ENCODE results near the gene PML.

Gene PML

DNA sequence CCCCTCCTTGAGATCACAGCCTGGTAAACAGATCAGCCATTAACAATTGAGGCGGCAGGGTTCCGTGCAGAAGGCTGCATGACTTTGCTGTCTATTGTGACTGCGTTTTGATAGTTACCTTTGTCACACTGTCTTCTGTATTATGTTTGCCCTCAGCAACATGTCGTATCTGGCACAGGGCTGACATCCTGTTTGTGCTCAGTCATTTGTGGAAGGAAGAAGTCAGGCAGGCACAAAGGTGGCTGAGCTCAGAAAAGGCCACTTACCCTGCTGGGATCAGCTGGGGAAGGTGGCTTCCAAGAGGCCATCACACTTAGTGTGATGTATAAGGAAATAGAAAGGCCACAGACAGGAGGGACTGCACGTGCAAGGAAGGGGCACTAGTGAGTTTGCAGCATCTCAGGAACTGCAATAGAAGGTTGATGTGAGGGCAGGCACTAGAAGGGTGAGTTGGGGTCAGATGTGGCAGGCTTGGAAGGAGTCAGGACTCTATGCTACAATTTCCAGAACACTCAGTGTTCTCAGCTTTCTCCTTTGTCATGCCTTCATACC is 13.4 kb downstream of the PML start:
- Histone ChIP-seq H3K36me3 (ENCODE audit: insufficient read depth) (no peaks in the 10 kb centered on the region), H2AFZ (ENCODE audit: low read depth) (no peak overlapping the region), H3K4me1 (ENCODE audit: low read depth, poor library complexity, severe bottlenecking) (no peaks in the 10 kb centered on the region), H3K79me2 (ENCODE audit: insufficient read depth, low read depth) (peaks cover 5% of the 10 kb centered on the region; the same call in 1 of the 2 replicates), H3K9ac (no peak overlapping the region), H4K20me1 (ENCODE audit: insufficient read depth) (no peaks in the 10 kb centered on the region), H3K4me2 (no peak overlapping the region), H3K4me3 (IDR thresholded peaks at IDR 0.05; ENCODE audit: insufficient read depth, low read depth, low read length) (no peak overlapping the region), H3K27ac (no peak overlapping the region), H3K27me3 (ENCODE audit: insufficient read depth, low read depth) (no peaks in the 10 kb centered on the region)
- TF ChIP-seq, protein P1, sequence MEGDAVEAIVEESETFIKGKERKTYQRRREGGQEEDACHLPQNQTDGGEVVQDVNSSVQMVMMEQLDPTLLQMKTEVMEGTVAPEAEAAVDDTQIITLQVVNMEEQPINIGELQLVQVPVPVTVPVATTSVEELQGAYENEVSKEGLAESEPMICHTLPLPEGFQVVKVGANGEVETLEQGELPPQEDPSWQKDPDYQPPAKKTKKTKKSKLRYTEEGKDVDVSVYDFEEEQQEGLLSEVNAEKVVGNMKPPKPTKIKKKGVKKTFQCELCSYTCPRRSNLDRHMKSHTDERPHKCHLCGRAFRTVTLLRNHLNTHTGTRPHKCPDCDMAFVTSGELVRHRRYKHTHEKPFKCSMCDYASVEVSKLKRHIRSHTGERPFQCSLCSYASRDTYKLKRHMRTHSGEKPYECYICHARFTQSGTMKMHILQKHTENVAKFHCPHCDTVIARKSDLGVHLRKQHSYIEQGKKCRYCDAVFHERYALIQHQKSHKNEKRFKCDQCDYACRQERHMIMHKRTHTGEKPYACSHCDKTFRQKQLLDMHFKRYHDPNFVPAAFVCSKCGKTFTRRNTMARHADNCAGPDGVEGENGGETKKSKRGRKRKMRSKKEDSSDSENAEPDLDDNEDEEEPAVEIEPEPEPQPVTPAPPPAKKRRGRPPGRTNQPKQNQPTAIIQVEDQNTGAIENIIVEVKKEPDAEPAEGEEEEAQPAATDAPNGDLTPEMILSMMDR (conservative IDR thresholded peaks at IDR 0.05; ENCODE audit: low read depth, low read length), result no peak

DNA sequence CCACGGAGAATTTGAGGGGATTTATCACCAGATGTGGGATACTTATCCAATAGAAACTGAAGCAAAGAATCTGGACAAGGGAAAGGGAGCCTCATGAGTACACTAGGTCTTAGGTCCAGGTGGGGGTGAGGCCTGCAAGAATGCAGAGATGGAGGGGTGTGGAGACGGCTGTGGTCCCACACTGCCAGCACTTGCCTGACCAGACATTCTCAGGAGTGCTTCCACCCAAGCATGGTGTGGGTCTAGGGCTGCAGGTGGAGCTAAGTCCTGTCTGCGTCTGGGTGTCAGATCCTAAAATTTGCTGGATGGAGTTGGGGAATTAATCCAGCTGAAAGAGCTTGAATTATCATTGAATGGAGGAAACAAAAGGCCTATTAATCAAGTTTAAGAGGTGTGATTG is 14.4 kb downstream of the PML start:
- H3K4me2 ChIP-seq, result no peak overlapping the region
- no peaks in the 10 kb centered on the region for H3K36me3 ChIP-seq (ENCODE audit: insufficient read depth)
- no peak overlapping the region for H3K27ac ChIP-seq
- no peaks in the 10 kb centered on the region for H3K27me3 ChIP-seq (ENCODE audit: insufficient read depth, low read depth)
- no peaks in the 10 kb centered on the region for H4K20me1 ChIP-seq (ENCODE audit: insufficient read depth)
- no peaks in the 10 kb centered on the region; the same call in 1 of the 2 replicates for H3K79me2 ChIP-seq (ENCODE audit: insufficient read depth, low read depth)
- TF ChIP-seq, protein P1 (conservative IDR thresholded peaks at IDR 0.05; ENCODE audit: low read depth, low read length), result no peak
- H2AFZ ChIP-seq (ENCODE audit: low read depth), result no peak overlapping the region
- H3K4me3 ChIP-seq (IDR thresholded peaks at IDR 0.05; ENCODE audit: insufficient read depth, low read depth, low read length), result no peak overlapping the region
- no peak overlapping the region for H3K9ac ChIP-seq
- H3K4me1 ChIP-seq (ENCODE audit: low read depth, poor library complexity, severe bottlenecking), result no peaks in the 10 kb centered on the region

DNA sequence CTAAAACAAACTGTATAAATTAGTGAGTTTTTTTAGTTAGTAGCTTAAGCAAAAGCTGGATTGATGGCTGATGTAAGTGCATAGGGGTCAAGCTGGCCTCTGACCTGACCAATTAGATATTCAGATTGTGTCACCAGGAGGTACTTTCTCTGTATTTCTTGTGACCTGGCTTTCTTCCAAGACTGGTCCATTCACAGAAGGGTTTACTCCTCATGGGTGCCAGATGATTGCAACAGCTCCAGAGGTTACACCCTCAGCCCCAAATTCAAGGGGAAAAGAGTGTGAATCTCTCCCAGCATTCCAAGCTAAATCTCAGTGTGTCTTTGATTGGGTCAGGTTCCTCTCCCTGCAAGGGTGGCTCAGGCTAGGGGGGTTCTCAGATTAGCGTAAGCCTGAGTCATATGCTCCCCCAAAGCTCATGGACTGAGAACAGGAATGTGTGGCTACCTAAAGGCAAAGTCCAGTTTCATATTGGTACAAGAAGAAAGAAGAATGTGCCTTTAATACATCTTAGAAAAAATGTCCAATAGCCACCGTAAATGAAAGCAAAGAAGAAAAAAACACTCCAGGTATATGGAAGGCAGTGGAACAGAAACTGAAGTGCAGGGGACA is 16.5 kb downstream of the PML start:
- H4K20me1 ChIP-seq (ENCODE audit: insufficient read depth), result no peaks in the 10 kb centered on the region
- H3K4me2 ChIP-seq, result no peak overlapping the region
- no peaks in the 10 kb centered on the region for H3K36me3 ChIP-seq (ENCODE audit: insufficient read depth)

DNA sequence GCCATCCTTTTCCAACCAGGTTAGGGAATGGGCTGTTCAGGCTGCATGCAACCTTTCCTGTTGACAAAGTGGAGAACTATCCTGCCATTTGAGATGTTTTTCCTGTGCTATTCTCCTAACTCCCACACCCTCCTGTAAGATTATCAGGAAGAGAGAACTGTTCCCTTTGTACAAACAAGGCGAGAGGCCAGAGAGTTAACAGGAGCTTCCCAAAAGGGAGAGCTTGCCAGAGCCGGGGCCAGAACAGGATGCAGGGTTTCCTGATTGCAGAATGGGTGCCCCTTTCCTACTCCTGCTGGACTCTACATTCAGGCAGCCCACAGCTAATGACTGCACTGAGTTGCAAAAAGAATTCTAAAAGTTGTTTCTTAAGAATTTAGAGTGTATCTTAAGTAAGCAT is 17.1 kb downstream of the PML start:
- H3K27me3 ChIP-seq (ENCODE audit: insufficient read depth, low read depth), result no peaks in the 10 kb centered on the region
- H3K27ac ChIP-seq, result no peak overlapping the region
- no peaks in the 10 kb centered on the region for H4K20me1 ChIP-seq (ENCODE audit: insufficient read depth)
- H3K79me2 ChIP-seq (ENCODE audit: insufficient read depth, low read depth), result no peaks in the 10 kb centered on the region; the same call in 1 of the 2 replicates
- no peak overlapping the region for H3K4me3 ChIP-seq (IDR thresholded peaks at IDR 0.05; ENCODE audit: insufficient read depth, low read depth, low read length)
- no peak overlapping the region for H2AFZ ChIP-seq (ENCODE audit: low read depth)
- H3K4me1 ChIP-seq (ENCODE audit: low read depth, poor library complexity, severe bottlenecking), result no peaks in the 10 kb centered on the region
- TF ChIP-seq, protein P1 (conservative IDR thresholded peaks at IDR 0.05; ENCODE audit: low read depth, low read length), result no peak
- no peaks in the 10 kb centered on the region for H3K36me3 ChIP-seq (ENCODE audit: insufficient read depth)
- H3K9ac ChIP-seq, result no peak overlapping the region
- no peak overlapping the region for H3K4me2 ChIP-seq

More for the DNA sequence above, 16.5 kb downstream of the PML start:
- Histone ChIP-seq H3K4me1 (ENCODE audit: low read depth, poor library complexity, severe bottlenecking) (no peaks in the 10 kb centered on the region), H3K79me2 (ENCODE audit: insufficient read depth, low read depth) (no peaks in the 10 kb centered on the region; the same call in 1 of the 2 replicates), H3K9ac (no peak overlapping the region), H2AFZ (ENCODE audit: low read depth) (no peak overlapping the region), H3K27me3 (ENCODE audit: insufficient read depth, low read depth) (no peaks in the 10 kb centered on the region), H3K27ac (no peak overlapping the region), H3K4me3 (IDR thresholded peaks at IDR 0.05; ENCODE audit: insufficient read depth, low read depth, low read length) (no peak overlapping the region)
- TF ChIP-seq, protein P1 (conservative IDR thresholded peaks at IDR 0.05; ENCODE audit: low read depth, low read length), result no peak

All from KMS-11 (cell line).